H9 (cell line): ENCODE results near the gene GAS6. TPM values are rescaled to one million over a fixed set of nuclear protein-coding genes. Genes with fewer than 3 reads are reported as not detected.

Experiments
- DNase-seq: peaks from one replicate; pipeline ENCODE4 v3.0.0-alpha.2; 2017
- H2AFZ ChIP-seq: one replicate; pipeline ENCODE4 v1.6.1; 2013; ENCODE audit warnings: mild to moderate bottlenecking, low read length, control low read depth, moderate library complexity
- H2AK5ac ChIP-seq: 2 replicates; pipeline ENCODE4 v1.6.1; 2013; ENCODE audit warnings: low read length, control low read depth, mixed read lengths; ENCODE audit not compliant: insufficient read length
- H2BK120ac ChIP-seq: one replicate; pipeline ENCODE4 v1.6.1; 2013; ENCODE audit warnings: low read depth, mild to moderate bottlenecking, low read length, control low read depth, inconsistent platforms; ENCODE audit not compliant: poor library complexity, severe bottlenecking
- H2BK12ac ChIP-seq: 2 replicates; pipeline ENCODE4 v1.6.1; 2013; ENCODE audit warnings: low read length, control low read depth, mixed read lengths, low read depth; ENCODE audit not compliant: insufficient read length
- H2BK15ac ChIP-seq: 2 replicates; pipeline ENCODE4 v1.6.1; 2013; ENCODE audit warnings: low read depth, low read length, control low read depth
- H2BK20ac ChIP-seq: one replicate; pipeline ENCODE4 v1.6.1; 2013; ENCODE audit warnings: low read depth, mild to moderate bottlenecking, low read length, control low read depth, inconsistent platforms; ENCODE audit not compliant: poor library complexity, severe bottlenecking
- H2BK5ac ChIP-seq: 2 replicates; pipeline ENCODE4 v1.6.1; 2013; ENCODE audit warnings: low read length, control low read depth, mixed read lengths; ENCODE audit not compliant: insufficient read length
- H3K14ac ChIP-seq: 2 replicates; pipeline ENCODE4 v1.6.1; 2013; ENCODE audit warnings: low read length, control low read depth; ENCODE audit not compliant: insufficient read depth
- H3K18ac ChIP-seq: 2 replicates; pipeline ENCODE4 v1.6.1; 2013; ENCODE audit warnings: low read depth, mild to moderate bottlenecking, mixed read lengths, low read length, control low read depth; ENCODE audit not compliant: insufficient read length
- H3K23ac ChIP-seq: 2 replicates; pipeline ENCODE4 v1.6.1; 2013; ENCODE audit warnings: low read length, control low read depth, mixed read lengths, low read depth; ENCODE audit not compliant: insufficient read length
- H3K23me2 ChIP-seq: 2 replicates; pipeline ENCODE4 v1.6.1; 2013; ENCODE audit warnings: low read depth, mild to moderate bottlenecking, mixed read lengths, low read length, control low read depth; ENCODE audit not compliant: insufficient read length, poor library complexity, severe bottlenecking
- H3K27ac ChIP-seq: 2 replicates; pipeline ENCODE4 v1.5.1; 2013; ENCODE audit warnings: low read length, control low read depth, mixed read lengths, low read depth; ENCODE audit not compliant: insufficient read length
- H3K27me3 ChIP-seq: 2 replicates; pipeline ENCODE4 v1.6.1; 2013; ENCODE audit warnings: low read length, control low read depth, inconsistent platforms; ENCODE audit not compliant: insufficient read depth
- H3K4ac ChIP-seq: 2 replicates; pipeline ENCODE4 v1.6.1; 2013; ENCODE audit warnings: low read depth, mild to moderate bottlenecking, control low read depth, inconsistent platforms, low read length, moderate library complexity
- H3K4me1 ChIP-seq: 2 replicates; pipeline ENCODE4 v1.6.1; 2013; ENCODE audit warnings: low read length, control low read depth, inconsistent platforms; ENCODE audit not compliant: insufficient read depth
- H3K4me2 ChIP-seq: 2 replicates; pipeline ENCODE4 v1.6.1; 2013; ENCODE audit warnings: low read length, control low read depth, mixed read lengths; ENCODE audit not compliant: insufficient read length, insufficient read depth
- H3K56ac ChIP-seq: 2 replicates; pipeline ENCODE4 v1.6.1; 2013; ENCODE audit warnings: low read depth, mild to moderate bottlenecking, mixed read lengths, low read length, control low read depth; ENCODE audit not compliant: insufficient read length
- H3K79me1 ChIP-seq: 2 replicates; pipeline ENCODE4 v1.6.1; 2013; ENCODE audit warnings: low read depth, mild to moderate bottlenecking, moderate library complexity, low read length, control low read depth, inconsistent platforms; ENCODE audit not compliant: insufficient read depth, poor library complexity, severe bottlenecking
- H3K79me2 ChIP-seq: 2 replicates; pipeline ENCODE4 v1.6.1; 2013; ENCODE audit warnings: low read length, control low read depth, inconsistent platforms; ENCODE audit not compliant: insufficient read depth
- H3K9ac ChIP-seq: 2 replicates; pipeline ENCODE4 v1.6.1; 2013; ENCODE audit warnings: low read length, control low read depth, mixed read lengths; ENCODE audit not compliant: insufficient read length; ENCODE audit errors: extremely low read depth
- H3K9me3 ChIP-seq: one replicate; pipeline ENCODE4 v1.6.1; 2013; ENCODE audit warnings: low read depth, low read length, inconsistent platforms; ENCODE audit not compliant: control insufficient read depth
- H3T11ph ChIP-seq: one replicate; pipeline ENCODE4 v1.6.1; 2013; ENCODE audit warnings: mild to moderate bottlenecking, low read length, control low read depth, inconsistent platforms
- H4K20me1 ChIP-seq: one replicate; pipeline ENCODE4 v1.6.1; 2013; ENCODE audit not compliant: control insufficient read depth, insufficient read length, insufficient read depth
- H4K5ac ChIP-seq: 2 replicates; pipeline ENCODE4 v1.6.1; 2013; ENCODE audit warnings: low read depth, mild to moderate bottlenecking, mixed read lengths, low read length, control low read depth; ENCODE audit not compliant: insufficient read length
- H4K8ac ChIP-seq: replicated peaks from 2 replicates; pipeline ENCODE4 v1.6.1; 2013; ENCODE audit warnings: low read length, control low read depth, mixed read lengths, low read depth; ENCODE audit not compliant: insufficient read length
- H4K91ac ChIP-seq: 2 replicates; pipeline ENCODE4 v1.6.1; 2013; ENCODE audit warnings: low read depth, mild to moderate bottlenecking, moderate library complexity, mixed read lengths, low read length, control low read depth; ENCODE audit not compliant: insufficient read length
- H3K27ac Mint-ChIP-seq, 3 experiments: 2 replicates in 2 of 3; 3 replicates in 1 of 3; pipeline ENCODE4 v1.8.0; 2020 to 2021; ENCODE audit warnings: mixed read lengths in 3 of 3, mild to moderate bottlenecking in 1 of 3, moderate library complexity in 1 of 3
- H3K27me3 Mint-ChIP-seq: 2 replicates; pipeline ENCODE4 v1.8.0; 2021; ENCODE audit warnings: low read depth, mild to moderate bottlenecking, moderate library complexity, mixed read lengths
- H3K36me3 Mint-ChIP-seq, 3 experiments: 2 replicates in 2 of 3; 3 replicates in 1 of 3; pipeline ENCODE4 v1.8.0; 2020 to 2021; ENCODE audit warnings: low read depth in 3 of 3, mixed read lengths in 3 of 3; ENCODE audit not compliant: insufficient read depth in 1 of 3
- H3K4me1 Mint-ChIP-seq, 2 experiments: 2 replicates each; pipeline ENCODE4 v1.8.0; 2020; ENCODE audit warnings: mixed read lengths in 2 of 2
- H3K4me3 Mint-ChIP-seq, 2 experiments: 2 replicates in 1 of 2; 3 replicates in 1 of 2; pipeline ENCODE4 v1.8.0; 2020 to 2021; ENCODE audit warnings: mild to moderate bottlenecking in 2 of 2, mixed read lengths in 2 of 2, moderate library complexity in 1 of 2
- H3K9me3 Mint-ChIP-seq, 2 experiments: 2 replicates in 1 of 2; 3 replicates in 1 of 2; pipeline ENCODE4 v1.8.0; 2020; ENCODE audit warnings: mild to moderate bottlenecking in 2 of 2, mixed read lengths in 2 of 2, moderate library complexity in 1 of 2
- CTCF ChIP-seq: fragments of 200-600 bp; sonication (generic); conservative IDR thresholded peaks from 3 replicates; pipeline ENCODE4 v1.8.0; 2021; ENCODE audit warnings: antibody characterized with exemption, mild to moderate bottlenecking
- WGBS: extraction: QIAGEN DNeasy Blood & Tissue Kit; methylation state at CpG from one replicate; pipeline ENCODE4 v1.1.7; 2013; ENCODE audit warnings: missing lambda C conversion rate, low lambda C conversion rate, mixed read lengths; ENCODE audit not compliant: insufficient read length; ENCODE audit errors: extremely low coverage; 5-methylcytosine and 5-hydroxymethylcytosine counted together
- total RNA-seq: library from RNA; stranded (reverse); gene quantifications from 2 replicates; pipeline ENCODE4 v1.2.1, GENCODE V29; 2021

The GAS6 gene
- total RNA-seq, 1 experiment from 2014 or later = 20.5 TPM

GRCh38 chr13:113905942-113906341, 42.1 kb upstream of the GAS6 start:
- no peak overlapping the region for H2AK5ac ChIP-seq
- no peaks in the 10 kb centered on the region for H3K27me3 ChIP-seq
- peaks cover 0 to 3% (median 0%) of the 10 kb centered on the region in 3 experiments; a peak in 2 of 7 replicates for H3K36me3 Mint-ChIP-seq
- H3K56ac ChIP-seq = no peak overlapping the region
- H3K79me2 ChIP-seq = no peaks in the 10 kb centered on the region
- H4K8ac ChIP-seq = no peak overlapping the region
- H3K9ac ChIP-seq = no peak overlapping the region
- peaks cover 16 to 24% of the 10 kb centered on the region in 2 experiments for H3K4me1 Mint-ChIP-seq
- no peak overlapping the region for H3K23ac ChIP-seq
- no CpG with 5 or more reads among the region's 8 CpGs for WGBS
- H2BK20ac ChIP-seq = no peak overlapping the region
- no peak overlapping the region for H3K18ac ChIP-seq
- H3K4me1 ChIP-seq = no peaks in the 10 kb centered on the region; the same call in 1 of the 2 replicates
- H4K91ac ChIP-seq = no peak overlapping the region
- H2BK15ac ChIP-seq = no peak overlapping the region
- no peaks in the 10 kb centered on the region for H3K9me3 ChIP-seq
- no peaks in the 10 kb centered on the region for H4K20me1 ChIP-seq
- H3K4me3 Mint-ChIP-seq = no peak overlapping the region
- H2BK5ac ChIP-seq = no peak overlapping the region
- no peak overlapping the region for H3T11ph ChIP-seq
- no peak overlapping the region for H3K4me2 ChIP-seq
- H2AFZ ChIP-seq = no peak overlapping the region
- no peaks in the 10 kb centered on the region for H3K79me1 ChIP-seq
- H3K27me3 Mint-ChIP-seq = peaks cover 3% of the 10 kb centered on the region; the same call in 1 of the 2 replicates
- no peak overlapping the region for H3K4ac ChIP-seq
- DNase-seq = no peak
- H3K23me2 ChIP-seq = no peaks in the 10 kb centered on the region
- no peak overlapping the region for H4K5ac ChIP-seq
- H3K27ac ChIP-seq = no peak overlapping the region
- no peak overlapping the region for H3K27ac Mint-ChIP-seq
- peaks cover 0 to 4% of the 10 kb centered on the region in 2 experiments; a peak in 1 of 5 replicates for H3K9me3 Mint-ChIP-seq
- no peak for TF ChIP-seq CTCF
- no peak overlapping the region for H2BK120ac ChIP-seq
- no peak overlapping the region for H2BK12ac ChIP-seq
- no peak overlapping the region for H3K14ac ChIP-seq
